Right kidney (tissue), 1 donor: ENCODE data around the gene IRF8.
"Not testable (repeated sequence)": the region's sequence is repeated elsewhere in the genome, so short reads cannot be mapped to it uniquely, and the experiment has no call there.

Source experiments
- DNase-seq: peaks from one replicate; pipeline ENCODE4 v3.0.0-alpha.2; 2016

Gene IRF8

GRCh38 chr16:85935974-85936760 is 37.2 kb downstream of the IRF8 start:
- DNase-seq = no peak

GRCh38 chr16:85936816-85937215 is 37.9 kb downstream of the IRF8 start:
- no peak for DNase-seq

GRCh38 chr16:85940214-85940613 is 41.3 kb downstream of the IRF8 start:
- DNase-seq = no peak

GRCh38 chr16:85941863-85942644 is 43.1 kb downstream of the IRF8 start:
- DNase-seq = no peak

GRCh38 chr16:85942659-85943058 is 43.7 kb downstream of the IRF8 start:
- not testable (repeated sequence) for DNase-seq

GRCh38 chr16:85943711-85944110 is 44.7 kb downstream of the IRF8 start:
- DNase-seq = no peak

GRCh38 chr16:85944572-85945423 is 45.8 kb downstream of the IRF8 start:
- DNase-seq = no peak

GRCh38 chr16:85945424-85945751 is 46.4 kb downstream of the IRF8 start:
- DNase-seq = no peak

- DNase-seq = no peak
Measured at GRCh38 chr16:85946541-85947124, 47.7 kb downstream of the IRF8 start.

- no peak for DNase-seq
Measured at GRCh38 chr16:85947230-85948137, 48.5 kb downstream of the IRF8 start.

GRCh38 chr16:85948138-85948509 is 49.2 kb downstream of the IRF8 start:
- no peak for DNase-seq

- no peak for DNase-seq
Measured at GRCh38 chr16:85948616-85949265, 49.8 kb downstream of the IRF8 start.

GRCh38 chr16:85950136-85950918 is 51.4 kb downstream of the IRF8 start:
- no peak for DNase-seq

GRCh38 chr16:85952197-85952596 is 53.2 kb downstream of the IRF8 start:
- no peak for DNase-seq

GRCh38 chr16:85952811-85953210 is 53.8 kb downstream of the IRF8 start:
- DNase-seq = no peak

GRCh38 chr16:85954927-85955519 is 56.1 kb downstream of the IRF8 start:
- no peak for DNase-seq

GRCh38 chr16:85955566-85955965 is 56.6 kb downstream of the IRF8 start:
- DNase-seq = no peak

- DNase-seq = no peak
Measured at GRCh38 chr16:85956426-85956825, 57.5 kb downstream of the IRF8 start.

- DNase-seq = no peak
Measured at GRCh38 chr16:85958731-85959130, 59.8 kb downstream of the IRF8 start.

GRCh38 chr16:85959686-85960085 is 60.7 kb downstream of the IRF8 start:
- no peak for DNase-seq
